Endothelial cell of umbilical vein (primary cell): Measurements from ENCODE around the gene FAM163A. TPM values are rescaled to one million over a fixed set of nuclear protein-coding genes. Genes with fewer than 3 reads are reported as not detected.

Source experiments
- BruUV-seq: library from RNA; stranded (reverse); fragments of 400-500 nt; replicated peaks from 2 replicates; lab custom pipeline; 2021; lab: Mats Ljungman, UMichigan
- CTCF ChIA-PET: fragments of 300-600, 350-600 bp; sonication (Branson Sonifier 250); formaldehyde crosslinking; loops from one replicate; lab custom pipeline; 2021; ENCODE audit warnings: antibody characterized with exemption, inconsistent platforms; lab: Charles Lee
- POLR2A ChIA-PET: fragments of 300-600, 350-600 bp; sonication (Branson Sonifier 250); formaldehyde crosslinking; loops from one replicate; lab custom pipeline; 2021; ENCODE audit warnings: antibody characterized with exemption, inconsistent platforms; lab: Charles Lee
- DNase-seq: peaks from one replicate; pipeline ENCODE4 v3.0.0-alpha.2; 2011; ENCODE audit warnings: low read depth, low spot score
- FAIRE-seq: peaks from 2 replicates; lab custom pipeline; 2011; peaks lifted over from hg19 to GRCh38; lab: Jason Lieb, UNC
- H2AFZ ChIP-seq: 2 replicates; pipeline ENCODE4 v1.6.0; 2012; ENCODE audit warnings: low read depth, low read length, control low read depth, inconsistent platforms
- H3K27ac ChIP-seq: 2 replicates; pipeline ENCODE4 v1.5.1; 2011; ENCODE audit warnings: low read depth, mild to moderate bottlenecking, control low read depth, low read length, moderate library complexity; ENCODE audit not compliant: insufficient read depth
- H3K27me3 ChIP-seq, 2 experiments: 2 replicates each; pipeline versions ENCODE4 v1.6.0 to v1.6.1; 2011; ENCODE audit warnings: low read length in 2 of 2, mixed read lengths in 1 of 2; ENCODE audit not compliant: control insufficient read depth in 2 of 2, insufficient read depth in 2 of 2
- H3K36me3 ChIP-seq, 2 experiments: 2 replicates in 1 of 2; 3 replicates in 1 of 2; pipeline ENCODE4 v1.5.1; 2011; ENCODE audit warnings: low read length in 2 of 2, mild to moderate bottlenecking in 1 of 2, moderate library complexity in 1 of 2; ENCODE audit not compliant: control insufficient read depth in 2 of 2, insufficient read depth in 2 of 2; ENCODE audit errors: extremely low read depth in 1 of 2
- H3K4me1 ChIP-seq: 3 replicates; pipeline ENCODE4 v1.5.1; 2011; ENCODE audit warnings: mild to moderate bottlenecking, low read length; ENCODE audit not compliant: control insufficient read depth, insufficient read depth; ENCODE audit errors: extremely low read depth
- H3K4me2 ChIP-seq: 2 replicates; pipeline ENCODE4 v1.6.1; 2011; ENCODE audit warnings: low read length, control low read depth, mixed read lengths; ENCODE audit not compliant: insufficient read depth
- H3K4me3 ChIP-seq, 3 experiments: fragments of 200-600 bp in 1 of 3; sonication (generic), shearing (Covaris generic) in 1 of 3; replicated peaks in 1 of 3; 2 replicates each; pipeline ENCODE4 v1.5.1; 2011 to 2016; ENCODE audit warnings: control low read depth in 3 of 3, low read length in 3 of 3, mild to moderate bottlenecking in 2 of 3, inconsistent platforms in 1 of 3, low read depth in 1 of 3, moderate library complexity in 1 of 3; ENCODE audit not compliant: insufficient read depth in 1 of 3
- H3K79me2 ChIP-seq: 2 replicates; pipeline ENCODE4 v1.6.0; 2012; ENCODE audit warnings: low read length, inconsistent platforms; ENCODE audit not compliant: control insufficient read depth, insufficient read depth
- H3K9ac ChIP-seq: replicated peaks from 2 replicates; pipeline ENCODE3; 2011; ENCODE audit warnings: low read length, control low read depth; ENCODE audit not compliant: insufficient read depth; ENCODE audit errors: extremely low read depth
- H3K9me1 ChIP-seq: replicated peaks from 3 replicates; pipeline ENCODE4 v1.6.0; 2011; ENCODE audit warnings: mild to moderate bottlenecking, low read length; ENCODE audit not compliant: control insufficient read depth, insufficient read depth; ENCODE audit errors: extremely low read depth
- H3K9me3 ChIP-seq: replicated peaks from 2 replicates; pipeline ENCODE4 v1.5.1; 2012; ENCODE audit warnings: low read length, inconsistent platforms; ENCODE audit not compliant: control insufficient read depth, insufficient read depth
- H4K20me1 ChIP-seq: replicated peaks from 2 replicates; pipeline ENCODE3; 2011; ENCODE audit warnings: mild to moderate bottlenecking, low read length; ENCODE audit not compliant: control insufficient read depth, insufficient read depth; ENCODE audit errors: extremely low read depth
- CTCF ChIP-seq, 2 donors: IDR thresholded peaks; 1 replicate in 1 of 2; 2 replicates in 1 of 2; pipeline ENCODE4 v1.5.1; 2011; ENCODE audit warnings: low read length in 2 of 2, mild to moderate bottlenecking in 2 of 2, moderate library complexity in 2 of 2, control low read depth in 1 of 2, inconsistent platforms in 1 of 2, low read depth in 1 of 2; ENCODE audit not compliant: insufficient read depth in 1 of 2; ENCODE audit errors: extremely low read depth in 1 of 2
- EZH2 ChIP-seq: IDR thresholded peaks from 2 replicates; pipeline ENCODE4 v1.6.1; 2012; ENCODE audit warnings: borderline replicate concordance, low read depth, mild to moderate bottlenecking, moderate library complexity, low read length, inconsistent platforms; ENCODE audit not compliant: severe bottlenecking
- FOS ChIP-seq: IDR thresholded peaks from 2 replicates; pipeline ENCODE4 v1.6.1; 2011; ENCODE audit warnings: mild to moderate bottlenecking, low read length, moderate library complexity, borderline replicate concordance; ENCODE audit not compliant: insufficient read depth
- GATA2 ChIP-seq: IDR thresholded peaks from 2 replicates; pipeline ENCODE4 v1.7.0; 2011; ENCODE audit warnings: low read depth, mild to moderate bottlenecking, moderate library complexity, mixed read lengths, low read length; ENCODE audit not compliant: insufficient read length, insufficient read depth
- JUN ChIP-seq: IDR thresholded peaks from 2 replicates; pipeline ENCODE4 v1.6.1; 2011; ENCODE audit warnings: borderline replicate concordance, low read depth; ENCODE audit not compliant: insufficient read length, insufficient read depth
- MAX ChIP-seq: IDR thresholded peaks from 2 replicates; pipeline ENCODE4 v1.6.1; 2011; ENCODE audit not compliant: insufficient read depth, insufficient read length
- MYC ChIP-seq: IDR thresholded peaks from one replicate; pipeline ENCODE4 v1.6.1; 2011; ENCODE audit warnings: mild to moderate bottlenecking, low read depth, low read length
- POLR2A ChIP-seq: IDR thresholded peaks from 2 replicates; pipeline ENCODE4 v1.6.1; 2012; ENCODE audit warnings: low read depth, mild to moderate bottlenecking, control low read depth, low read length
- POLR2AphosphoS5 ChIP-seq: IDR thresholded peaks from 2 replicates; pipeline ENCODE4 v1.6.1; 2012; ENCODE audit warnings: low read depth, mild to moderate bottlenecking, control low read depth, low read length, moderate library complexity; ENCODE audit not compliant: insufficient read depth
- dilution Hi-C: fragments of 300-500 bp; cut with MboI; formaldehyde crosslinking; loops from one replicate; pipeline ENCODE4 v1.15.0; 2019; ENCODE audit warnings: low sequenced_read_pairs; ENCODE audit not compliant: extremely low pct_ligation_motif_present
- intact Hi-C: fragments of 100-400 bp; cut with micrococcal nuclease; formaldehyde crosslinking; loops from one replicate; pipeline ENCODE4 v1.10.0; 2022
- polyA plus RNA-seq, 4 experiments: library from polyadenylated mRNA; depleted of rRNA in 3 of 4; stranded (reverse) in 3 of 4; unstranded in 1 of 4; fragments of >200 nt; gene quantifications; 2 replicates each; pipeline versions ENCODE4 v1.2.1 to v1.2.3, GENCODE V29; 2011 to 2012; ENCODE audit warnings: missing spikeins in 1 of 4
- total RNA-seq: library from RNA; stranded (reverse); gene quantifications from 2 replicates; pipeline ENCODE4 v1.2.3, GENCODE V29; 2021

Gene FAM163A
- total and polyA plus RNA-seq, 2 donors (not counting 3 experiments of a cell fraction or from before 2014, with no cell fraction given) = not detected

- Histone ChIP-seq H3K4me1 (no peaks in the 10 kb centered on the region), H3K9ac (no peak overlapping the region), H3K4me2 (no peak overlapping the region), H3K27ac (no peak overlapping the region), H3K9me1 (no peaks in the 10 kb centered on the region), H2AFZ (no peak overlapping the region), H3K4me3 (no peak overlapping the region), H3K79me2 (no peaks in the 10 kb centered on the region), H3K9me3 (no peaks in the 10 kb centered on the region), H3K36me3 (no peaks in the 10 kb centered on the region), H4K20me1 (no peaks in the 10 kb centered on the region), H3K27me3 (peaks cover 0 to 3% of the 10 kb centered on the region in 2 experiments)
- CTCF ChIA-PET = interaction anchor here (1.5 to 4.3 kb wide), 4 partner anchors 12 to 67 kb away, joined by 3 to 26 read pairs (median 8); no protein-coding TSS in a partner anchor
- DNase-seq = no peak
- intact Hi-C loops = no loop called here
- dilution Hi-C loops = no loop called here
- no TSS peak for BruUV-seq
- no peak for TF ChIP-seq POLR2A
- TF ChIP-seq CTCF (IDR thresholded peaks at IDR 0.05; ENCODE audit: extremely low read depth in 1 of 2, insufficient read depth in 1 of 2, low read depth in 1 of 2, low read length in 2 of 2) = no peak
- TF ChIP-seq FOS = no peak
- no peak for TF ChIP-seq EZH2
- TF ChIP-seq JUN = no peak
- TF ChIP-seq MAX = no peak
- TF ChIP-seq POLR2AphosphoS5 = no peak
- TF ChIP-seq MYC = no peak
- TF ChIP-seq GATA2 = no peak
- POLR2A ChIA-PET = no interaction called here
- no peak for FAIRE-seq
Observed at GRCh38 chr1:179773264-179773663, 30.2 kb downstream of the FAM163A start.
